C1 segment of cervical spinal cord (tissue), 14 donors: ENCODE measurements around the gene SGMS1.
A peak's percentile ranks its signal among the peaks of the same experiment; 100 is the strongest.
"Not testable (repeated sequence)": the region's sequence is repeated elsewhere in the genome, so short reads cannot be mapped to it uniquely, and the experiment has no call there.

Experiments used
- DNase-seq, 14 donors: peaks; one replicate each; lab custom pipeline; 2025; lab: John Stamatoyannopoulos, UW

SGMS1 gene

DNA sequence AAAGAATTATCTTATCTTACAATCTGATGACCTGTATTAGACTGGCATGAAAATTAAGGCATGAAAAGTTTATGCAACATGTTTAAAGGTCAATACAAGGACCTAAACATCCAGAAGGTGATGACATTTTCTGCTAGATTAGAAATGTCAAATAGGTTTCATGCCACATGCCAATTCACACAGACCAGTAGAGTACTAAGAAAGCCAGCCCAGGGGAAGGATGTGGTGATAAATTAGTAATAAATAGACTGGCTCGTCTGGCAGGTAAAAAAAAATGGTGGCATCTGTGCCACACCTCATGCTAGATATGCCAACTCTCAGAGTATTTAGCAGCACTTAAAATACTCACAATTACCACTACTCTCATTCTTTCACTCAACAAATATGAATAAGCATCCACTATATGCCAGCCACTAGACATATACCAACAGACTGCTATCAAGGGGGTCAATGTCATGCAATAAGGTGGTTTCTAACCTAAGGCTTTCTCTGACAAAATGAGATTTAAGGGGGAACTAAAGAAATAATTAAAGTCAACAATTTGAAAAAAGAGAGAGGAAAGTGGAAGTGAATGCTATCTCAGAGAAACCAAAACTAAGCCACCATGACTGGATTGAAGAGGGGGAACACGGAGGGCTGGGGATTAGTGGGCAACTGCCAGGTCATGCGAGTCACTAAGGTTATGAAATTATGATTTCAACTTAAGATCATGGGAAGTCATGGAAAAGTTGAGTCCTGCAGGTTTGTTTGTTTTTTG is 83.5 kb downstream of the SGMS1 start:
- DNase-seq: no peak

DNA sequence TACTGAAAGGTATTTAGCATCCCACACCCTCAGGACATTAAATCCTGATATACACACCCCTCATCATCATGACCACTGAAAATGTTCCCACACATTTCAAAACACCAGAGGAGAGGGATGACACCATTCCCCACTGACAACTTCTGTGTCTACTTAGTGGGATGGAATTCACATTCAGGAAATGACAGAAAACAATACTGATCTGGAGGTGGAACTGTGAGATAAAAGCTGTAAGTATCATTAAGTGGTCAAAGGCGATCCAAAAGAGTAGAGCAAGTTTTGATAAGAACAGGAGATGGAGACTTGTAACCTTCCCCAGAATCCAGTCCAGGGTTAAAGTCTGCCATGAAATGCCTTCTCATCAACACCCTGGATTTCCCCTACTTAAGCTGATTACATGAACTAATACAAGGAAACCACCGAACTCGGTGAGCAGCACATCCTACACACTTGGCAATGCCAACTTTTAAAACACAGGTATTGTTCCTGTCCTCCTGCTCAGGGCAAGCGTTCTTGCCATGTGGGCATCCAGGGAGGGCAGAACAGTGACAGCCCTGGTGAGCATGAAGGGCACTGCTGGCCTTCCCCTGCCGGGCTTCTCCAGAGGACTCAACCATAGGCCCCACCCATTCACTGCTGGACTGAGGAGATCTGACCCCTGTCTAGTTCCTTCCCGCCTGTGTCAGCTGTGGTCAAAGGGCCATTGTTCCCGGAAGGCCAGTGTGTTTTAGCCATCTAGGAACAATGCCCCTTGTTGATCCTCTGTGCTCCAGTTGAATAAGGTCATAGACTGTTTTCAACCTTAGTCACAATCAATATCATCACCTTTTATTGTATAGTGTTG is 85.0 kb downstream of the SGMS1 start:
- peak in 10 of 14 donors; percentile 20 to 76 (median 54) for DNase-seq

DNA sequence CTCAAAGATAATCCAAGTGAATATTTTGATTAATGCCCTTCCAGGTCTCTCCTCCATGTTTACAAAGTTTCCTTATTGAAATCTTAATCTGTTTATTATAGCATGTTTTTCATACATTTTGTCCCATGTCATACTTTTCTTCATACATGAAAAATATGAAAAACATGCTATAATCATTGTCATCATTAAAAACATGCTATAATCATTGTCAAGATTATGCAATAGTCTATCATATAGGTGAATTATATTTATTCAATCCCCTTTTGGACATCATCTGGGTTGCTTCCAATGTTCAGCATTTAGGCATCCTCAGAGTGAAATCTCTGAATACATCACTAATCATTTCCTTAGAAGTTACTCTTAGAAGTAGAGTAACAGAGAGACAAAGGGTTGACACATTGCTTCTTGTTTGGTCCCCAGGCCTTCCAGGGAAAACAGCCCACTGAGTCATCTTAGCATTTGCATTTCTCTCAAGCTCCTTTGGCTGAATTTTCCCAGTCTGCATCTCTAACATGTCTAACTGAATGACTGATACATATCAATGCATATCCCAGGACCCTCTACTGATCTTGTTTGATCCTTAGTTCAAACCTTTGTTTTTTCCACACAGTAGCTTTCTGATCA is 87.0 kb downstream of the SGMS1 start:
- peak in 1 of 14 donors; percentile 17 for DNase-seq

DNA sequence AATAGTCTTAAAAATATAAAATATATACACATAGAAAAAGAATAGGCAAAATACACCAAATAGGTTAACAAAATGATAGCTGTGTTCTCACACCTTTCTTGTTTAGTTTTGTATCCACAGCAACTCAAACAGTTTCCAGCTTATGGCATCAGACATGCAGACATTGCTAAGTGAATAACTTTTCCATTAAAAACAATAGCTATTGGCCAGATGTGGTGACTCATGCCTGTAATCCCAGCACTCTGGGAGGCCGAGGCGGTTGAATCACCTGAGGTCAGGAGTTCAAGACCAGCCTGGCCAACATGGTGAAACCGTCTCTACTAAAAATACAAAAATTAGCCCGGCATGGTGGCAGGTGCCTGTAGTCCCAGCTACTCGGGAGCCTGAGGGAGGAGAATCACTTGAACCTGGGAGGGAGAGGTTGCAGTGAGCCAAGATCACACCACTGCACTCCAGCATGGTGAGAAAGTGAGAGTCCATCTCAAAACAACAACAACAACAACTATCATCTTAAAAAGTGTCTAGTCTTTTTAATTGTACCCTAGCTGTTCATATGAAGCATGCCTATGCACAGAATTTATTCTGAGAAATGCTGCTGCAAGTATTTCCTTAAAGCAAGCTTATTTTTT is 88.9 kb downstream of the SGMS1 start:
- DNase-seq: not testable (repeated sequence)

DNA sequence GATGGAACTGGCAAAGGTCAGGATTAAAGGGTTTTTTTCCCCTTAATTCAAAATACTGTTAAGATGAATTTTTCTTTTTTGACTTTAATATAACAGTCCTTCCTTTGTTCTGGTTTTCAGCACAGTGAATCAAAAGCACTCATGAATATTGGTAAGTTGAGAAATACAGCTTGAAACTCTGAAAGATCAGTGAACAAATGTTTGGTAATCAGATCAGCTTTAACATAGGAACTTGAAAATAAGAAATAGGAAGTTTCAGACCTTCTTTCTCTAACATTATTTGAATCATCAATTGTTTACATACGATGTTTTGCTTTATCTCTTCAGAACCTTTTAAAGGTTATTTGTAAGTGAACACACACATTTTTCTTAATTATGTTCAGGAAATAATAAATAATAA is 90.5 kb downstream of the SGMS1 start:
- DNase-seq: no peak

DNA sequence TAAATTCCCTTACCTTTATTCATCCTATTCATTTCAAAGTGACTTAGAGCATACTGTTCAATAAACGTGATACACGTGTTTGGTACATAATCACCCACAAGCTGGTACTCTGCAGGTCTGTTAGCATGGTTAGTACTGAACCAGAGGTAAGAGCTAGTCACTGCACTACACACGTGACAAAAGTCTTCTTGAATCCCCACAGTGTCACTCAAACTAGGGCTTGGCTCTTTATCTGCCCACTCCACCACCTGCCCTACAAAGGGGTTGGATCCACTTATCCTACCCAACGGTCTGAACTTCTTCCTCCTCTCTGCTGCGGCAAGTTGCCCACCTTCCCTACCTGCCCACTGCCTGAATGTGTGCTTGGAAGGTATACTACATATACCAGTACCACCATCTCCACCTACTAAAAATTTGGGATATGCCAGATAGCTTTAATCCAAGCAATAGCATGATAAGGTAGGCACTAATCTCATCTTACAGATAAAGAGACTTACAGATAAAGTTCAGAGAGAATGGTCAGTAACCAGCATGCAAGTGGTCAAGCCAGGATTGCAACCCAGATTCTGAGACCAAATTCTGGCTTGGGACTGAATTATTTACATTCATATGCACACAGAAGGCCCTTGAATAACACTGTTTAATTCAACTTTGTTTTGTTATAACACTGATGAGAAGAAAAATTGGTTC is 92.2 kb downstream of the SGMS1 start:
- no peak for DNase-seq

DNA sequence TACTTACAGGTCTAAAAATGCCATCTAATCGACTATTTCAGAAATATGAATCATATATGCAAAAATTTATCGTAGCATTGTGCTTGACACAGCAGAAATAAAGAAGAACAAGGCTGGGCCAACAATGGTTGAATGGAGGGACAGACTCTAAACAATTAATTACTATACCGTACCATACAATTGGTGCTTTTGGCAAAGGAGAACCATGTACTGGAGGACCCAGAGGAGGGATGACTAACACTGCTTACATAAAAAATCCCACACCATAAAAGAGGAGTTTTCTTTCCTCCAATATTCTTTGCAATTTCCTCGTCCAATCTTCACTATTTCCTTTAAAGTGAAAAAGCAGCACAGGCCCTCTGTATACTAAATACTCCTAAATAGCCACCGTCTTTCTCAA is 94.1 kb downstream of the SGMS1 start:
- no peak for DNase-seq

DNA sequence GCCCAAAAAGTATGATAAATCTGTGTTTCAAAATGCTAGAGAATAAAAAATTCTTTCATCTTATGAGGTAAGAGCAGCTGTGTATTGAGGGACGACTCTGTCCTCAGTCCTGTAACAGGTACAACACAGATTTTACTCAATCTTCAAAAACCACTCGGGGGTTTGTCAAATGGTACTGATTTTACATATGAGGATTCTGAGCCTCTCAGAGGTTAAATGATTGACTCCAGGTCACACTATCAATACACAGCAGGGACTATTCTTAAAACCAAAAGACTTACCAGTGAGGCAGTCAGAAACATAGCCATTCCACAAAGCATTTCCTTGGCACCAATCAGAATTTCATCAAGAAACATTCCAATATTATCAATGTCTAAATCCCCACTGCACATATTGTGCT is 95.5 kb downstream of the SGMS1 start:
- no peak for DNase-seq

DNA sequence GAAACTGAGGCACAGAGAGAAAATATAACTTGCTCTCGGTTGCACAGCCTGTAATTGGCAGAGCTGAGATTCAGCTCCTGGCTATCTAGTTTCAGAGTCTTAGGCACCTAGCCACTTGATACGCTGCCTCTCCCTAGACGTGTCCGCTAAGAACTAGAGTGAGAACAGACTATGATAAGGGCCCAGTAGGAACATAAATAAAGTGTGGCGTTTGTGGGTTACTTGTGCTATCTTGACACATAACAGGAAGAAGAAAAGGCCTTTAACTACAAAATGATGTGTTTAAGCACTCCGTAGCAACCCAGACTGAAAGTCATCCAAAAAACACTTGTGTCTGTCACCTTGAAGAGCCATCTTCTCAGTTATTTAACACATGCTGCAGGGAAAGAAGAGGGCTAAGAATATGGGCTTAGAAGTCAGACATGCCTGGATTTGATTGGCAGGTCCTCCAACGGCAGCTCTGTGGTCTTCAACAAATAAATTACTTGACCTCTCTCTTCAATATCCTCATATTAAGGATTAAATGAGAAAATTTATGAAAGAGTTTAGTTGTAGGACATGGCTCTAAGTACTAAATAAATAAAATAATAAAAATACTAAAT is 96.2 kb downstream of the SGMS1 start:
- DNase-seq: no peak

DNA sequence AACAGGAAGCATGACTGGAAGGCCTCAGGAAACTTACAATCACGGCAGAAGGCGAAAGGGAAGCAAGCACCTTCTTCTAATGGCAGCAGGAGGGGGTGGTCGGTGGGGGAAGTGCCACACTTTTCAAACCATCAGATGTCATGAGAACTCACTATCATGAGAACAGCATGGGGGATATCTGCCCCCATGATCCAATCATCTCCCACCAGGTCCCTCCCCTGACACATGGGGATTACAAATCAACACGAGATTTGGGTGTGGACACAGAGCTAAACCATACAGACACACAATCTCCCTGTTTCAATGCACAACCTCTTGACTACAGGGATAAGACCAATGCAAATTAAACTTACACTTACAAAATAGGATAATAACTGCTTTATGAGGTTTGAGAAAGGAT is 97.6 kb downstream of the SGMS1 start:
- DNase-seq: no peak

DNA sequence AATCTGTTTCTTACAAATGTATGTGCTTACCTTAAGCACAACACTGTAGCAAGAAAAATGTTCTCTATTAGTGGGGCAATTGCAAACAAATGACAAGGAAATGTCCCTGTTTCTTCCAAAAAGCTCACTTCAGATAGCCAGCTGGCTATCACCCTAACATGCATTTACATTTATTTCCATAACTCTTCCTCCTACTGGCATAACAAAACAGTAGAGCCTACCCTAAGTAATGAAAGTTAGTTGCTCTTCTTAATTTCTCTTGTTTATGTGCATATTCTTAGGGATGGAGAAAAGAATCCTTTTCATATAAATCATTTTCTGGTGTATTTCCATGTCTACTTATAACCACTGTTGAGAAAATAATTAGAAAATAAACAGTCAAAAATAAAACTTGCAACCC is 100.4 kb downstream of the SGMS1 start:
- no peak for DNase-seq

DNA sequence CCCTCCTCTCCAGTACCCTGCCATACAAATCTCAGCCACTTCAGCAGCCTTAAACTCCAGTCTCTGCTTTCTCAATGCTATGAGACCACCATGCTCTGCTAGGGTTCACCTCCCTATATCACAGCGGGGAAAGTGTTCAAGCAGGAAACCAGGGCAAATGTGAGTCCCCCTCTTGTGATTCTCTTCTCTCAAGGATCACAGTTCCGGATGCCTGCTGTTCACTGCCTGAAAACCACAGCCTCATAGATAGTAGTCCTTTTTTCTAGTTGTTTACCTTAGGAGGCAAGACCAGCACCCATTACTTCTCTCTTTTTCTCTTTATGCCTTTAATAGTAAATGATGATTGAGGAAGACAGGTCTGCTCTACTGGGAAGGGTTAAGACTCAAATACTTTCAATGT is 100.8 kb downstream of the SGMS1 start:
- no peak for DNase-seq

DNA sequence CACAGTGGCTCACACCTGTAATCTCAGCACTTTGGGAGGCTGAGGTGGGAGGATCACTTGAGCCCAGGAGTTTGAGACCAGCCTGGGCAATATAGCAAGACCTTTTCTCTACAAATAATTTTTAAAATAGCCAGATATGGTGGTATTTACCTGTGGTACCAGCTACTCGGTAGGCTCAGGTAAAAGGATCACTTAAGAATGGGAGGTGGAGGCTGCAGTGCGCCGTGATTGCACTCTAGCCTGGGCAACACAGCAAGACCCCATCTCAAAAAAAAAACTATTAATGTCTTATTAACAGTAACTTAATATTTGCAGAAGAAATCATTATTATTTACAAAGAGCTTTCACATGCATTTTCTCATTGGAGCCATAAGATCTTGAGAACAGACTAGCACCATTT is 103.6 kb downstream of the SGMS1 start:
- no peak for DNase-seq

DNA sequence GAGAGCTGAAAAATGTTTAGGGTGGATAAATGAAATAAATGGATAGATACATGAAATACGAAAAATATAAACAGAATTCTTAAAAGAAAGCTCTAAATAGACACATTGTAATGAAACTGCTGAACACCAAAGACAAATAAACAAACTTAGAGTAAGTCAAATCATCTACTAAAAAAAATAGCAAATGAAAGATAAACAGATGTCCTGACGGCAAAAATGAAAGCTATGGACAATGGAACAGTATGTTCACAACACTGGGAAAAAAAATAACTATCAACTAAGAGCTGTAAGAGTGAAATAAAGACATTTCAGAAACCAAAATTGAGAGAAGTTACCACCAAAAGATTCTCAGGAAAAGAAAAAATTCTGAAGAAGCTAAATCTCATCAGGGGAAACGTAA is 106.1 kb downstream of the SGMS1 start:
- DNase-seq: no peak

DNA sequence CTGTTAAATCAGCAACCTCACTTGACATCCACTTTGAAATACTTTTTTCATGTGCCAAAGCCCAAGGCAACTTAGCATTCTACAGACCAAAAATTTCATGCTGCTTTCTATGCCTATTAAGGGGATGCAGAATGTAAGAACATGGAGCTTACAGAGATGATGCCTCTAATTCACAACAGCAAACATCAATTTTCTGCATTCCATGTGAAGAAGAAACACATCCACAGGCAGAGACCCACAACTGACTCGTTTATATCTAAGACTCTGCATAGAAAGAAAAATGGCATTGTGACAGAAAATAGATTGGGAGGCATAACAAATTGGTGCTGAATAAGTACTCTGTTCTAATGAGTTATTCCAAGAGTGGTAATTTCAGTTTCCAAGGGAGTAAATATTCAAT is 107.6 kb downstream of the SGMS1 start:
- DNase-seq: no peak

DNA sequence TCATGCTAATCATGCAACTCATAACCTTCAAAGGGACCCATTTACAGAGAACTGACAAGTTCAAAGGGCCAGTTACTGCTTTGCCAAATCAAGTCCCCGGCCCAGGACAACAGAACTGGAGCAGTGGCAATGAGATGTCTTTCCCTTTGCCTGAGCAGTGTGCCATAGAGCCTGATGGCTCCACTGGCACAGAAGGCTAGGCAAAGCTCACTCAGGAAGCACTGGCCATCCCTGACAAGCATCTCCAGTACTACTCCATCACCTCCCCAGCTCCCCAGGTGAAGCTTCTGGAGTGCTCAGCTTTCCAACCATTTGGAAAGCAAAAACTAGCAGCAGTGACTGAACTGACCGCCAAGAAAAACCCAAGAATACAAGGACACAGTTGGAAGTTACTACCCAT is 108.3 kb downstream of the SGMS1 start:
- no peak for DNase-seq

DNA sequence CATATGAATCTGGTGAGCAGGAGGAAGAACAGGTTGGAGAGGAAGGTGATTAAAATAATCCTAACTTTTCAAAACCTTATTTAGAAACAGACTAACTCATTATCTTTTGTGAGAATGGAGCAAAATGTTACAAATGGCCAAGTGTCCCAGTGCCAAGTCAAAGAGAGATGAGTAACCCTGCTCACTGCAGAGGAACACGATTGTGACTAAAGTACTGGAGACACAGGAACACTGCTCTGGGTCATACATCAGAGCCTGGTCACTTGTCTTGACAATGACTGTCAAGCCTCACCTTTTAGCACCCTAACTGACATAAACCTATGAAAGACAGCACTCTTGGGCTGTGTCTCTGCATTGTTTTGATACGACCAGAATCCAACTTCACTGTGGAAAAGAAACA is 108.8 kb downstream of the SGMS1 start:
- peak in 1 of 14 donors; percentile 45 for DNase-seq

DNA sequence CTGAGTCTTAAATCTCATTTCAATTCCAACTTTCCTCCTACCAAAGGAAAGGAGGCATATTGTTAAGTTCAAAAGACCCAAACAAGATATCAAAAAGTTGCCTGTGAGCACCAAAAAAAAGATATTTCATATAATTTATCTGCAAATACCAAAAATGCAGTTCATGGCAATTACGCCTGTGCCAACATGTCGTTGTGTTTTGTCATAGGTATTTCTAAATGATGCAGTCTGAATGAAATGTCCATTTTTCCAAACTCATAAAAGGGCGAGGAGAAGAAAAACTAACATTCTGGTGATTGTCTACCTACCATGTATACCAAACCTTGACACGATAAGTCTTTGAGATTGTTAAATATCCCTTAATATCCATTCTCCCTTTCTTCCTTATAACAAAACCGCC is 109.8 kb downstream of the SGMS1 start:
- no peak for DNase-seq

DNA sequence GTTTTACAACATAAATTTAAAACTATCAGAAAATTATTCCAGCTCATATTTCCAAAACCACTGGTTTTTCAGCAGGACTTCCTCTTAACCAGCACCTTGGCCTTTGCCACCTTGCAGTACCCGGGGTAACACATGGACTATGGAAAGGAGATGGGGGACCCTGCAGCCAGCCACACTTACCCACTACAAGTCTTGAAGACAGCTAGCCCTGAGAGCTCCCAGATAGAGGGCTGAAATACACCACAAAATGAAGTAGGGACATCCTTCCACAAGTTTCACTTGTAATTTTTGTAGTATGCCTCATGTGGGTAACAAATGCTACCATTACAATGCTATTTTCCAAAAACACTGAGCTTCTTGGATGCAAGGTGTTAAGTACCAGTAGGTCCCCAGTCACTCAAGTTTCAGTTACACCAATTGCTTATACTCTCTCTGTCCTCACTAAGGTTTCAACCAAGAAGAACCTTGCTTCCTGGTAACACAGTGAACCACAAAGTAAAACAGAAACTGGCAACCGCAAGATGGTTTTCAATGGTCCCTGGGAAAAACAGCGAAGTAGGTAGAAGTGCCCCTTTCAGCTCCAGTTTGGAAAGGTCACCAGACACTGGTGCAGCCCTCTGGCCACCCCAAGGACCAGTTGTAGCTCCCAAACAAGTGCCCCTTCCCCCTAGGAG is 110.9 kb downstream of the SGMS1 start:
- no peak for DNase-seq

DNA sequence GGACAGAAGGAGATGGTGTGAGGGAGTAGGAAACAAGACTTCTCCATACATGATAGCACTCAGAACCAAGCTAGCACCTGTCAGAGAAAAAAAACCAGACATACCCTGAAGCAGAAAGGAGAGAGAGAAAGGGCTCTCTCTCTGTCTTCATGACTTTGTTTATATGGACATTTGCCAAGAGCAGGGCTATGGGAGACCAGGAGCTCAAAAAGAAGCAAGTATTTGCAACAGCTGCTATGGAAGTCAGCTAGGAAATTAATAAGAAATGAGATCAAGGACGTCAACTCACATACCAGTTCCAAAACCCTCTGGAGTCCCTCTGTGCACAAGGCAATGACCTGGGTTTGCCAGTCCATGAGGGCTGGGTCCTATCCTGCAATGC is 111.6 kb downstream of the SGMS1 start:
- no peak for DNase-seq
